ENCODE results near the gene PHF19. TPM values are rescaled to one million over a fixed set of nuclear protein-coding genes. Genes with fewer than 3 reads are reported as not detected.

Gene PHF19
- total RNA-seq, 2 experiments from 2014 or later, result 183 to 189 TPM

DNA sequence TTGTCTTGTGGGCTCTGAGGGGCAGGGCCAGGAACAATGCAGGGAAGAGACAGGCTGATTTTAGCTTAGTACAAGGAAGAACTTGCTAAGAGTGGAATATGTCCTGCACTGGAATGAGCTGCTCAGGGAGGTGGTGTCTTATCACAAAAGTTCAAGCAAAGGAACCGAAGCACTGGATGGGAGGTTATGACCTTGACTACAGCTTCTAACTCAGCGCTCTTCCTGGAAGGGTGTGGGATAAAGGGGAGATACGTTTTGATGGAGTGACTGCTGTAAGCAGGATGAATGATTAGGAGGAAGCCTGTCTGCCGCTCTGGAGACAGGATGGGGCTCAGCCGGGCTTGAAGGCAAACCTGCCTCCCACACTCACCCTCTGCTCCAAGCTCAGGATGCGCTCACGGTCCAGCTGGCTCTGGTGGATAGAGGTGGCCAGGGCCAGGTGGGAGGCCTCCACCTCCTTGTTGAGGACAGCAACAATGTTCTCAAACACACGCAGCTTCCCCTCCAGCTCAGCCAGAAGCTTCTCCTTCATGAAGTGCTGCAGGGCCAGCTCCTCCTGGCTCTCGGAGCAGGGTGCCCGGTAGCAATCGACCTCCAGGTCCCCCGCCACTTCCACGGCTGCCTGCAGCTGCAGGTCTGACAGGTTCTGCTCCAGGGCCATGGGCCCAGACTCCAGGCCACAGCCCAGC is 36.1 kb upstream of the PHF19 start:
- Mint-ChIP-seq H3K27ac (peak overlapping the region; percentile 80), H3K27me3 (no peaks in the 10 kb centered on the region), H3K4me1 (ENCODE audit: low read depth) (peaks cover 88% of the 10 kb centered on the region), H3K4me3 (no peak overlapping the region), H3K36me3 (peaks cover 85% of the 10 kb centered on the region), H3K9me3 (no peaks in the 10 kb centered on the region)
- no peak for DNase-seq
- ChIA-PET CTCF (interaction anchor here (1.1 kb wide), 1 partner anchor 44 kb away, joined by 3 read pairs; no protein-coding TSS in a partner anchor), POLR2A (interaction anchor here (1.4 to 18.2 kb wide), 3 partner anchors 10 to 41 kb away, joined by 3 to 237 read pairs (median 3); partner anchors contain the start of gene TRAF1)
- intact Hi-C loops (cut with micrococcal nuclease), result no loop called here

DNA sequence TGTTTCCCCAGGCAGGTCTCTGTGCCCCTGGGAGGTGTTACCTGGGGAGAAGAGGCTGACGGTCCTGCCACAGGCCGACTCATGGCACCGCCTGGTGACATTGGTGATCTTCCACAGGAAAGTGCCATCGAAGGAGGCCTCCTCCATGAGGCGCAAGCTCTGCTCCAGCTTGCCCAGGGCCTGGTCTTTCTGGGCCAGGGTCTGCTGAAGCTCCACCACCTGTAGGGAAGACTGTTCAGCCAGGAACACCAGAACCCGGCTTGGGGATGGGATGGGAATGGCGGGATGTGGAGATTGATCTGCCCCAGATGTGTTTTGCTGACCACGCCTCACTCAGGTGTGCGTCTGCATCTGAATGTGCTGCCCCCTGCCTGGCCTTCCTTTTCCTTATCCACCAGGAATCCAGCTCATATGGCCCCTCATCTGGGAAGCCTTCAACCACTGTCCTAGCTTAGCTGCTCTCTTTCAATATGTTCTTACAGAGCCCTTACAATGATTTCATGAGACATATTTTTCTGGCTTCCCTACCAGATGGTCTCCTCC is 34.4 kb upstream of the PHF19 start:
- H3K36me3 Mint-ChIP-seq, result peaks cover 84% of the 10 kb centered on the region
- no peak for DNase-seq
- H3K27me3 Mint-ChIP-seq, result no peaks in the 10 kb centered on the region
- intact Hi-C loops (cut with micrococcal nuclease), result loop anchor here (2.0 kb wide), 1 partner anchor 43 kb away; no protein-coding TSS in a partner anchor
- H3K4me3 Mint-ChIP-seq, result no peak overlapping the region
- ChIA-PET POLR2A (interaction anchor here (0.8 to 18.2 kb wide), 4 partner anchors 9 to 118 kb away, joined by 3 to 237 read pairs (median 5); partner anchors contain the start of genes FBXW2 and TRAF1), CTCF (interaction anchor here (0.6 to 1.8 kb wide), 4 partner anchors 26 to 565 kb away, joined by 3 to 5 read pairs (median 3); no protein-coding TSS in a partner anchor)
- peak overlapping the region; percentile 94 for H3K27ac Mint-ChIP-seq
- H3K4me1 Mint-ChIP-seq (ENCODE audit: low read depth), result peaks cover 84% of the 10 kb centered on the region
- no peaks in the 10 kb centered on the region for H3K9me3 Mint-ChIP-seq

DNA sequence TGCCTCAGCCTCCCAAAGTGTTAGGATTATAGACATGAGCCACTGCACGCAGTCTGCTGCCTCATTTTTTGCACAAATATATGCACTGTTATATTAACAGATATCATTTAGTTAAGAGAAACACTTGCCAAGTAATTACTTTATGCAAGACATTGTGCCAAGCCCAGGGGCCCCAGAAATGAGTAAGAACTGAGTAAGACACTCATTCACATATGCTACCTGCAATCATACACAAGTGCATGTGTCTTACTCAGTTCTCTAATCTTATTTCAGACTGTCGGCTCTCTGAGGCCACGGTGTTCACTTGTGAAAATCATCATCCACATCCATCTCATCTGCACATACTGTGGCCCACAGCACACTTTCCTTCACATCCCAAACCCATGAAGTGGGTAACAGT is 33.7 kb upstream of the PHF19 start:
- Mint-ChIP-seq H3K4me3 (no peak overlapping the region), H3K27ac (peak overlapping the region; percentile 94), H3K4me1 (ENCODE audit: low read depth) (peaks cover 86% of the 10 kb centered on the region), H3K27me3 (no peaks in the 10 kb centered on the region), H3K36me3 (peaks cover 86% of the 10 kb centered on the region), H3K9me3 (no peaks in the 10 kb centered on the region)
- ChIA-PET CTCF (interaction anchor here (1.0 to 1.8 kb wide), 2 partner anchors 27 to 41 kb away, joined by 3 to 5 read pairs; no protein-coding TSS in a partner anchor), POLR2A (interaction anchor here (0.8 to 18.2 kb wide), 5 partner anchors 8 to 118 kb away, joined by 3 to 237 read pairs (median 6); partner anchors contain the start of genes FBXW2 and TRAF1)
- DNase-seq, result peak; percentile 59
- intact Hi-C loops (cut with micrococcal nuclease), result loop anchor here (1.0 to 2.0 kb wide), 3 partner anchors 16 to 42 kb away; partner anchors contain the start of gene TRAF1

DNA sequence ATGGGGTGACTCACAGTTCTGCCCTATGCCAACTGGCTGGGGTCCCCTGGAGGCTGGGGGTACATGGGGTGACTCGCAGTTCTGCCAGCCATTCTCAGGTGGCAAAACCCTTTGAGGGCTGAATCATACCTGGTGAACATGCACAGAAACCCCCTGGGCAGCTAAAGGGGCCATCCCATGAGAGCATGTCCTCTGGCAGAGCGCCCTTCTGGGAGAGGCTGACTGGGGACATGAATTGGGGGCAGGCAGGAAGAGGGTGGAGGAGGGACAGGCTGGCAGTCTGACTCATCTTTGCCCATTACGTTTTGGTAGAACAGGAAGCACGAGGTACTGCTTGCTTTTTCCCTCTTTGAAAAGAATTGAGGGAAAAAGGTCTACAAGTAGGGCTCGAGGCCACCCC is 32.9 kb upstream of the PHF19 start:
- no peaks in the 10 kb centered on the region for H3K27me3 Mint-ChIP-seq
- intact Hi-C loops (cut with micrococcal nuclease), result loop anchor here (1.0 to 2.0 kb wide), 3 partner anchors 16 to 41 kb away; partner anchors contain the start of gene TRAF1
- peaks cover 91% of the 10 kb centered on the region for H3K36me3 Mint-ChIP-seq
- peaks cover 91% of the 10 kb centered on the region for H3K4me1 Mint-ChIP-seq (ENCODE audit: low read depth)
- ChIA-PET POLR2A (interaction anchor here (1.0 to 18.2 kb wide), 5 partner anchors 9 to 65 kb away, joined by 4 to 237 read pairs (median 6); partner anchors contain the start of gene TRAF1), CTCF (interaction anchor here (1.8 kb wide), 1 partner anchor 27 kb away, joined by 5 read pairs; no protein-coding TSS in a partner anchor)
- peak; percentile 78 for DNase-seq
- H3K9me3 Mint-ChIP-seq, result no peaks in the 10 kb centered on the region
- peak overlapping the region; percentile 94 for H3K27ac Mint-ChIP-seq
- peak overlapping the region; percentile 32 for H3K4me3 Mint-ChIP-seq

DNA sequence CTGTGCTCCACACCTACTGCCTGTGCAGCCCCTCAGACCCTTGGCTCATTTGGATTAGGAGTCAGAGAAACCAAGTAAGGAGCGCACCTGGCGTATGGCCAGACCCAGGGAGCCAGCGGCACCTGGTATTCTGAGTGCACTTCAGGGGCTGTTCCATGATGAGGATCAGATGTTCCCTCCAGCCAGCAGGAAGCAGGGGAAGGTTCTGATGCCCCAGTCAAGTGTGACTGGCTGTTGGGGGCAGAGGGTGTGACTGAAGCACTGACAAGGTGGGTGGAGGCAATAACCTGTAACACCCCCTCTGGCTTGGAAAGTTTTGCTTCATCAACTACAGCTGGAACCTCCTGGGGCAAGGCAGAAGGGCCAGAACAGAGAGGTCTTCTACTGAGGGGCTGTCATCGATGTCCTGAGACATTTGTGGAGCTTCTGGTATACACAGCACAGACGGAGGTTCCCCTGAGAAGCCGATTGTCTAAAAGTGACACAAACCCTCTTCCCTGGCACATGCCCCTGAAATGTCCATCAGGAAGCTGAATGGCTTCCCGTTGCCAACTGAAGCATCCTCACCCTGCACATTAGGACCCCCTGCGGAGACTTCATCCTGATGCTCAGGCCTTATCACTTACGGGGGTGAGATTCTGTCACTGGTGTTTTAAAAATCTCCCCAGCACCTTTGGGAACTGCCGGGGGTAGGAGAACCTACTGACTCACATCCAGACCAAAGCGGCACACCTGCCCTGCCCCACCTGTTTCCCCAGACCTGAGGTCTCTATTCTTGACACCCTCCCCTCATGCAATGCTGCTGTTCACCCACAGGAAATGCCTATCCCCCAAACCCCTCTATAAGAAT is 28.6 kb upstream of the PHF19 start:
- CTCF ChIA-PET, result interaction anchor here (0.8 to 1.3 kb wide), 2 partner anchors 14 to 37 kb away, joined by 4 read pairs; no protein-coding TSS in a partner anchor
- Mint-ChIP-seq H3K4me1 (ENCODE audit: low read depth) (peaks cover 87% of the 10 kb centered on the region), H3K4me3 (peak overlapping the region; percentile 5), H3K27me3 (no peaks in the 10 kb centered on the region), H3K27ac (peak overlapping the region; percentile 91), H3K9me3 (no peaks in the 10 kb centered on the region), H3K36me3 (peaks cover 79% of the 10 kb centered on the region)
- no peak for DNase-seq
- POLR2A ChIA-PET, result interaction anchor here (0.8 to 18.2 kb wide), 2 partner anchors 19 to 227 kb away, joined by 3 to 237 read pairs; partner anchors contain the start of gene TRAF1
- intact Hi-C loops (cut with micrococcal nuclease), result no loop called here

DNA sequence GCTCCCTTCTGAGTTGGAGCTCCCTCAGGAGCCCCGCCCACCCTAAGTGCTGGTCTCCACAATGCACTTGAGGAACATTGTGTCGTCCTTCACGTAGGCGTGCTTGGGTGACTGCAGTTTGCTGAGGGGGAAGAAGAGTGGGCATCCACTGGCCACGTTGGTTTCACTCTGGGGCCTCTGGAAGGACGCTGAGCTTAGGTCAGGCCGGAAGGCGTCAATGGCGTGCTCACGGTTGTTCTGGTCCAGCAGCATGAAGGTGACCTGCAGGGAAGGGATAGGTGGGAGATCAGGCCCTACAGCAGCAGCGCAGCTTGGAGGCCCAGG is 28.0 kb upstream of the PHF19 start:
- Mint-ChIP-seq H3K36me3 (peaks cover 76% of the 10 kb centered on the region), H3K9me3 (no peaks in the 10 kb centered on the region), H3K27ac (peak overlapping the region; percentile 91), H3K27me3 (no peaks in the 10 kb centered on the region), H3K4me1 (ENCODE audit: low read depth) (peaks cover 87% of the 10 kb centered on the region), H3K4me3 (peak overlapping the region; percentile 16)
- ChIA-PET POLR2A (interaction anchor here (0.8 to 18.2 kb wide), 7 partner anchors 9 to 228 kb away, joined by 3 to 237 read pairs (median 4); partner anchors contain the start of genes FBXW2 and TRAF1), CTCF (interaction anchor here (1.3 kb wide), 1 partner anchor 36 kb away, joined by 4 read pairs; no protein-coding TSS in a partner anchor)
- DNase-seq, result no peak
- intact Hi-C loops (cut with micrococcal nuclease), result no loop called here

DNA sequence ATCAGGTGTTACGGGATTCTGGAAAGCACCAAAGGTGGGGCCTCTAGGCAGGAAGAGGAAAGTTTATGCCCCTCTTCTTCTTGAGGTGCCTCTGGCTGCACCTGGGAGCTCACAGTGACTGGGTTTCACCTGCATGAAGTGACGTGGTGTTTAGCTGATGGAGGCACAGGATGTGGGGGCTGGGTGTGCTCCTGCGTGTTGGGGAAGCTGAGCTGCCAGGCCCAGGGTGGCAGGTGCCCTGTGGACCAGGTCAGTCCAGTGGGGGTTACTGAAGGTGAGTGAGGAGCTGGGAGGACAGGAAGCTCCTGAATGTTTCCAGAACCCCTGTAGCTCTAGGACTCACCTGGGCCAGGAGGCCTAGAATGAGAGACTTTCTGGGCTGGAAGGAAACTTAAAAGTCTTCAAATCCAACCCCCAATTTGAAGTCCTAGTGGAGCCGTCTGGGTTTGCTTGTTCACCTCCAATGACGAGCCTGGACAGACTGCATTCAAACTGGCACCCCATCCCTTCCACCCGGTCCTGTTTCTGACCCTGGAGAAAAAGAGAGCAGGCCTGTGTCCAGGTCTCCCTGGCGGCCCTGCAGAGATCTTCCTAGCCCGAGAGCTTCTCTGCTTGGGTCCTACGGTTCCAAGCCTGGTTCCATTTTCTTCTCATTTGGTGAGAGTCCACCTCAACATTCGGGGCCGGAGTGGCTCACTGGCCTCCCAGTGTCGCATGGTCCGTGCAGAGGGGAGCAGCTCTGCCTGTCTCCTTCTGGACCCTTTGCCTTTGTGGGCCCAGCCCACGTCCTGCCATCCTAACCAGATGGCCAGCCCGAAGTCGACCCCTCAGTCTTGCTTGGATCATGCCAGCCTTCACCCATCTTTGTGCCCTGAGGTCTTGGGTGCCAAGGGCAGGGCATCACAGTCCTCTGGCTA is 27.3 kb upstream of the PHF19 start:
- Mint-ChIP-seq H3K9me3 (no peaks in the 10 kb centered on the region), H3K4me3 (peak overlapping the region; percentile 20), H3K4me1 (ENCODE audit: low read depth) (peaks cover 85% of the 10 kb centered on the region), H3K27ac (peak overlapping the region; percentile 91), H3K27me3 (no peaks in the 10 kb centered on the region), H3K36me3 (peaks cover 74% of the 10 kb centered on the region)
- DNase-seq, result peak; percentile 68
- intact Hi-C loops (cut with micrococcal nuclease), result no loop called here
- POLR2A ChIA-PET, result interaction anchor here (0.8 to 18.2 kb wide), 11 partner anchors 9 to 153 kb away, joined by 3 to 237 read pairs (median 4); partner anchors contain the start of genes FBXW2 and TRAF1
- CTCF ChIA-PET, result interaction anchor here (1.3 to 2.0 kb wide), 3 partner anchors 27 to 36 kb away, joined by 3 to 5 read pairs (median 4); no protein-coding TSS in a partner anchor

DNA sequence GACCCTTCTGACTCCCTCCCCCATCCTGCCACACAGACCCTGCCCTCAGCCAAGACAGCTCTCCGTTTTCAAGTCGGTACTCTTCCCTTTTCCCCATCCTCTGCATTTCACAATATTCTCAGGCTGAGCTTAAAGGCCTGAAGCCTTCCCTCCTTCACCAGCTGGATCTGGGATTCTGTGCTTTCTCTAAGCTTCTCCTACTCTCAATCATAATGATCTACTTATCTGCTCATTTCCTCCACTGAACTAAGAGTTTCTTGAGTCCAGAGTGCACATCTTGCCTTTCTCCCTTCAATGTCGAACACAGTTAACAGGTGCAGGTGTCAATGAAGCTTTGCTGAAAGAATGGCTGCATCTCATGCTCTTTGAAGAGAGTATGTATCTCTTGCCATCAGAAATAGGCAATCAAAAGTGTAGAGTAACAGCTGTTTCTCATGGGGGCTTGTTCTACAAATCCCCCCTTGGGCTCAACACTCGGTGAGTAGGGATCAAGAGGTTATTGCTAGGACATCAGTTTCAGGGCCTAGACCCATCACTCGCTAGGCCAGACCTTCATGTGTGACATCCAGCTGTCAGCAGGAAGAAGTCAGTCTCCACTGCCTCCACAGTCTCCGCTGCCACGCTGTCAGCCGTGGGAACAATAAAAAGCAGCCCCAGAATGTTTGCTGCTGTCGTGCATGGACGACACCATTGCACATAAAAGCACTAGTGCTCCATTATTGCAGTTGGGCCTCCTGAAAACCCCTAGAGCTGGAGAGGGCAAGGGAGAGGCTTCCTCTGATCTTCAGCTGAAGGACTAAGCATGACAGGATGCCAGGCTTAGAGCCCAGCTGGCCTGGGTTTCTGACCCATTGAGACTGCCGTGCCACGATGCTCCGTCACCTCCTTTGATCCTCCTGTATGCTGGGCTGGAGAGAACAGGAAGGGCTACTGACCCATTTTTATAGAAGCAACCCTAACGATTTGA is 25.9 kb upstream of the PHF19 start:
- Mint-ChIP-seq H3K27me3 (no peaks in the 10 kb centered on the region), H3K4me1 (ENCODE audit: low read depth) (peaks cover 89% of the 10 kb centered on the region), H3K27ac (peak overlapping the region; percentile 91), H3K9me3 (no peaks in the 10 kb centered on the region), H3K4me3 (no peak overlapping the region), H3K36me3 (peaks cover 72% of the 10 kb centered on the region)
- ChIA-PET POLR2A (interaction anchor here (0.6 to 18.2 kb wide), 12 partner anchors 8 to 110 kb away, joined by 3 to 237 read pairs (median 3); partner anchors contain the start of genes FBXW2 and TRAF1), CTCF (interaction anchor here (0.9 to 2.0 kb wide), 4 partner anchors 23 to 34 kb away, joined by 3 to 8 read pairs (median 4); no protein-coding TSS in a partner anchor)
- no peak for DNase-seq
- intact Hi-C loops (cut with micrococcal nuclease), result no loop called here

DNA sequence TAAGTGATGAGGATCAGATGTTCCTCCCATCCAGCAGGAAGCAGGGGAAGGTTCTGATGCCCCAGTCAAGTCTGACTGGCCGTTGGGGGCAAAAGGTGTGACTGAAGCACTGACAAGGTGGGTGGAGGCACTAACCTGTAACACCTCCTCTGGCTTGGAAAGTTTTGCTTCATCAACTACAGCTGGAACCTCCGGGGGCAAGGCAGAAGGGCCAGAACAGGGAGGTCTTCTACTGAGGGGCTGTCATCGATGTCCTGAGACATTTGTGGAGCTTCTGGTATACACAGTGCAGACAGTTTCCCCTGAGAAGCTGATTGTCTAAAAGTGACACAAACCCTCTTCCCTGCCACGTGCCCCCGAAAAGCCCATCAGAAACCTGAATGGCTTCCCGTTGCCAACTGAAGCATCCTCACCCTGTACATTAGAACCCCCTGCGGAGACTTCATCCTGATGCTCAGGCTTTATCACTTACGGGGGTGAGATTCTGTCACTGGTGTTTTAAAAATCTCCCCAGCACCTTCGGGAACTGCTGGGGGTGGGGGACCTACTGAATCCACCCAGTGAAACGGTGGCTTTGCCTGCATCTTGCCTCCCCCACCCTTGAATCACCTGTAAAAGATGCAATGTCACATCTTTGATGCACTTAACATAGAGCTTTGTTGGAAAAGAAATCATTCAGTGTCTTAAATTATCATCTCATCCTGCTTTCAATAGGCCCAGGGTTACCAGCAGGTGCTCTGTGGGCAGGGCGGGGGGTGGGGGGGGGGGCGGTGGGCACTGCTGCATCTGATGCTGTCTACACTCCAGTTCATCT is 25.0 kb upstream of the PHF19 start:
- H3K9me3 Mint-ChIP-seq, result no peaks in the 10 kb centered on the region
- no peaks in the 10 kb centered on the region for H3K27me3 Mint-ChIP-seq
- intact Hi-C loops (cut with micrococcal nuclease), result no loop called here
- no peak for DNase-seq
- peaks cover 87% of the 10 kb centered on the region for H3K4me1 Mint-ChIP-seq (ENCODE audit: low read depth)
- ChIA-PET POLR2A (interaction anchor here (1.0 to 18.2 kb wide), 12 partner anchors 8 to 109 kb away, joined by 3 to 237 read pairs (median 4); partner anchors contain the start of genes FBXW2 and TRAF1), CTCF (interaction anchor here (0.9 to 2.0 kb wide), 3 partner anchors 22 to 34 kb away, joined by 3 to 8 read pairs (median 5); no protein-coding TSS in a partner anchor)
- no peak overlapping the region for H3K4me3 Mint-ChIP-seq
- peak overlapping the region; percentile 91 for H3K27ac Mint-ChIP-seq
- peaks cover 65% of the 10 kb centered on the region for H3K36me3 Mint-ChIP-seq
